ENCODE results near the gene TMC6. TPM values are rescaled to one million over a fixed set of nuclear protein-coding genes. Genes with fewer than 3 reads are reported as not detected.
A peak's percentile ranks its signal among the peaks of the same experiment; 100 is the strongest.
"Not testable (repeated sequence)": the region's sequence is repeated elsewhere in the genome, so short reads cannot be mapped to it uniquely, and the experiment has no call there.

The TMC6 gene
- total RNA-seq, 2 donors from 2014 or later: 609 to 822 TPM

DNA sequence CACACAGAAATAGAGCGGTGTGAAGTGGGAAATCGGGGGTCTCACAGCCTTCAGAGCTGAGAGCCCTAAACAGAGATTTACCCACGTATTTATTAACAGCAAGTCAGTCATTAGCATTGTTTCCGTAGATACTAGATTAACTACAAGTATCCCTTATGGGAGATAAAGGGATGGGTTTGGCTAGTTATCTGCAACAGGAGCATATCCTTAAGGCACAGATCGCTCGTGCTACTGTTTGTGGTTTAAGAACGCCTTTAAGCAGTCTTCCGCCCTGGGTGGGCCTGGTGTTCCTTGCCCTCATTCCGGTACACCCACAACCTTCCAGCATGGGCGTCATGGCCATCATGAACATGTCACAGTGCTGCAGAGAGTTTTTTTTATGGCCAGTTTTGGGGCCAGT, 27.0 kb downstream of the TMC6 start:
- Mint-ChIP-seq H3K27me3 (no peaks in the 10 kb centered on the region), H3K4me1 (peaks cover 6% of the 10 kb centered on the region), H3K4me3 (no peak overlapping the region), H3K27ac (no peak overlapping the region), H3K36me3 (ENCODE audit: low read depth) (no peaks in the 10 kb centered on the region)
- ATAC-seq (no peak), DNase-seq (no peak)
- no peaks in the 10 kb centered on the region for H3K9me3 ChIP-seq (ENCODE audit: control insufficient read depth, low read length, poor library complexity, severe bottlenecking)

DNA sequence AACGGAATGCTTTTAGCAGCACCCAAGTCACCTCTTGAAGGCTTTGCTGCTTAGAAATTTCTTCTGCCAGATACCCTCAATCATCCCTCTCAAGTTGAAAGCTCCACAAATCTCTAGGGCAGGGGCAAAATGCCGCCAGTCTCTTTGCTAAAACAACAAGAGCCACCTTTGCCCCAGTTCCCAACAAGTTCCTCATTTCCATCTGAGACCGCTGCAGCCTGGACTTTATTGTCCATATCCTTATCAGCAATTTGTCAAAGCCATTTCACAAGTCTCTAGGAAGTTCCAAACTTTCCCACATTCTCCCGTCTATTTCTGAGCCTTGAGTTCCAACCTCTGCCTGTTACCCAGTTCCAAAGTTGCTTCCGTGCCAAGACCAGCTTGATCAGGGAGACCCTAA, 27.4 kb downstream of the TMC6 start:
- Mint-ChIP-seq H3K27ac (peak overlapping the region; percentile 70), H3K36me3 (ENCODE audit: low read depth) (no peaks in the 10 kb centered on the region)

DNA sequence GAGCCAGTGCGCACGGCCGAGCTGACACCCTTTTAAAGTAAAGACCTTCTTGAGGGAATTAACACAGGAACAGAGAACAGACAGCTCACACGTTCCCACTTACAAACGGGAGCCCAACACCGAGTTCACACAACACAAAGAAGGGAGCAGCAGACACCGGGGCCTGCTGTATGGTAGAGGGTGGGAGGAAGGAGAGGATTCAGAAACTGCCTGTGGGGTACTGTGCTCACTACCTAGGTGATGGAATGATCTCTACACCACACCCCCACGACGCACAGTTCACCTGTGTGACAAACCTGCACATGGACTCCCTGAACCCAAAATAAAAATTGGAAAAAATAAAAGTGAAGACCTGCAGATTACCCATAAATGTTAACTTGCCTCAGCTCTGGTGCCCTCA, 32.5 kb downstream of the TMC6 start:
- no peak overlapping the region for H3K27ac Mint-ChIP-seq
- no peak overlapping the region for H3K4me3 Mint-ChIP-seq
- no peaks in the 10 kb centered on the region for H3K9me3 ChIP-seq (ENCODE audit: control insufficient read depth, low read length, poor library complexity, severe bottlenecking)
- peaks cover 4% of the 10 kb centered on the region for H3K4me1 Mint-ChIP-seq
- DNase-seq (no peak), ATAC-seq (no peak)
- H3K27me3 Mint-ChIP-seq: no peaks in the 10 kb centered on the region
- no peaks in the 10 kb centered on the region for H3K36me3 Mint-ChIP-seq (ENCODE audit: low read depth)

More for the DNA sequence above, 27.4 kb downstream of the TMC6 start:
- Mint-ChIP-seq H3K27me3 (no peaks in the 10 kb centered on the region), H3K4me3 (no peak overlapping the region), H3K4me1 (peaks cover 6% of the 10 kb centered on the region)
- DNase-seq (no peak), ATAC-seq (no peak)
- H3K9me3 ChIP-seq (ENCODE audit: control insufficient read depth, low read length, poor library complexity, severe bottlenecking): no peaks in the 10 kb centered on the region

DNA sequence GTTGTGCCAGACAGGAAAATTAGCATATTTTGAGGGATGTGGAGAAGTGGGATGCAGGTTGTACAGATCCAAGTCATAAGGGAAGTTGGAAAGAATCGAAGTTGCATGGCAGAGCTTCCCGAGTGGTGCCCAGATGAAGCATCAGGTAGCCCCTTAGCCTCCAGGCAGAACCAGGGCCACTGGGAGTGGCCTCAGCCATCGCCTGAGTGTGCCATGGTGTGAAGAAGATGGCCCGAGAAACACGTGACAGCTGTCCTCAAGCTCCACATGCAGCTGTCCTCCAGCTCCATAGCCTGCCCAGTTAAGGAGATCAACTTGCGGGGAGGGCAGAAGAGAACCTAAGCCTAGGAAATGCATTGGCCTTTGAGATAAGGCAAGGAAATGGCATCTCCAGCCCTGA, 33.5 kb downstream of the TMC6 start:
- no peaks in the 10 kb centered on the region for H3K9me3 ChIP-seq (ENCODE audit: control insufficient read depth, low read length, poor library complexity, severe bottlenecking)
- H3K4me1 Mint-ChIP-seq: peaks cover 3% of the 10 kb centered on the region
- no peak for ATAC-seq
- DNase-seq: no peak
- H3K4me3 Mint-ChIP-seq: no peak overlapping the region
- H3K27me3 Mint-ChIP-seq: no peaks in the 10 kb centered on the region
- H3K27ac Mint-ChIP-seq: peak overlapping the region; percentile 53
- no peaks in the 10 kb centered on the region for H3K36me3 Mint-ChIP-seq (ENCODE audit: low read depth)

DNA sequence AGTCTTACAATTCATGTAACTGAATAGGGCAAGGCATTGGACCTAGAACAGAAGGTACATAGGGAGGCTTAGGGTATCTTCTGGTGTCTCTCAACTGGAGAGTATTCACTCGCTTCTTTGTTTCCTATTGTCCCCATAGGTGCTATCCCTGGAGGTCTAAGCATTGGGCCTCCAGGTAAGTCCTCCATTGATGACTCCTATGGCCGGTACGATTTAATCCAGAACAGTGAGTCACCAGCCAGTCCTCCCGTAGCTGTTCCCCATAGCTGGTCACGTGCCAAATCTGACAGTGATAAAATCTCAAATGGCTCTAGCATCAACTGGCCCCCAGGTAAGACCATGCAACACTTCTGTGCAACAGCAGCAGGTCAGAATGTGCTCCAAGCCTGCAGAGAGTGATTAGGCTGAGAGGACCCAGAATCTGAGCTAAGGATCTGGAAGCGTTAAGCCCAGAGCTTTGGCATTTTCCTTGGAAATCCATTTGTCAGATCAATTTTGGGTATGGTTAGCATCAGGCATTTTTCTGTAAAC, 35.7 kb downstream of the TMC6 start:
- H3K9me3 ChIP-seq (ENCODE audit: control insufficient read depth, low read length, poor library complexity, severe bottlenecking): no peaks in the 10 kb centered on the region
- no peak overlapping the region for H3K4me3 Mint-ChIP-seq
- ATAC-seq (no peak), DNase-seq (no peak)
- H3K27me3 Mint-ChIP-seq: no peaks in the 10 kb centered on the region
- no peak overlapping the region for H3K27ac Mint-ChIP-seq
- H3K36me3 Mint-ChIP-seq (ENCODE audit: low read depth): no peaks in the 10 kb centered on the region
- H3K4me1 Mint-ChIP-seq: no peaks in the 10 kb centered on the region

DNA sequence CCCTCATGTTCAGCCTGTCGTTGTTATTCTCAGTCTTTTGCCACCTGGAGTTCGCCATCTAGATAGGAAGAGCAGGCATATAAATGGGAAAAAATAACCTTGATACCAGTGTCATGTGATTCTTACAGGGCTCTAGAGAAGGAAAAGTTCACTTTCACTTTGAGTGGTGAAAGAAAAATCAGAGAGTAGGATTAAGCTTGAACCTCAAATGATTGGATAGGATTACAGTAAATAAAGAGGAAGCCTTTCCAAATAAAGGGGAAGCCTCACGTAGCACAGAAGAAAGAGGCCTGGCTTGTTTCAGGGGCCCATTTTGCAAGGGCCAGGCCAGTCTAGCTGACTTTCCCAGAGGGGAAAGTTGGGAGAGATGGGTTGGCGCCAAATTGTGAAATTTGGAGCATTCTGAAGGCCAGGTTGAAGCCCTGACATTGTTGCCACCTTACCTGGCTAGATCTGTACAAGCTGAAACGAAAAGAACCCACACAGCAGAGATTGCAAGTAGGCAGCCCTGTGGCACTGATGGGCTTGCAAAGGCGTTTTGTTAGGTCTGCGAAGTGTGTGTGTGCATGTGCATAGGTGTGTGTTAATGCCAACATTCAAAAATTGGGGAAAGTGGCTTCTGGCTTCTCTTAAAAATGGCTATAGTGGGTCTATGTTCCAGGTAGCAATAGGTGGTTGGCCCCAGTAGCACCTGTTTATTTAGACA, 38.8 kb downstream of the TMC6 start:
- Mint-ChIP-seq H3K36me3 (ENCODE audit: low read depth) (no peaks in the 10 kb centered on the region), H3K4me3 (no peak overlapping the region), H3K27ac (peak overlapping the region; percentile 63), H3K27me3 (no peaks in the 10 kb centered on the region), H3K4me1 (peaks cover 2% of the 10 kb centered on the region)
- no peaks in the 10 kb centered on the region for H3K9me3 ChIP-seq (ENCODE audit: control insufficient read depth, low read length, poor library complexity, severe bottlenecking)
- DNase-seq: no peak
- ATAC-seq: no peak

DNA sequence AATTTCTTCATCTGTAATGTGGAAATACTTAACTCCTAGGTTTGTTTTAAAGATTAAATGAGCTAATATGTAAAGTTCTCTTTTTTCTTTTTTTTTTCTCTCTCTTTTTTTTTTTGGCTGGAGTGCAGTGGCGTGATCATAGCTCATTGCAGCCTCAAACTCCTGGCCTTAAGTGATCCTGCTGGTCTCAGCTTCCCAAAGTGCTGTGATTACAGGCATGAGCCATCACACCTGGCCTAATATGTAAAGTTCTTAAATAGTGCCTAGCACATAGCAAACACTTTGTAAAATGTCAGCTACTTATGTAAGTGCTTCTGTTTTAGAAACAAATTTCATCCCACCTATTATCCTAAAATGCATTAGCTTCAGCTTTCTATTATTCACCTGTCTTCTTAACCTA, 40.0 kb downstream of the TMC6 start:
- Mint-ChIP-seq H3K27me3 (no peaks in the 10 kb centered on the region), H3K27ac (peak overlapping the region; percentile 63), H3K4me3 (no peak overlapping the region), H3K36me3 (ENCODE audit: low read depth) (no peaks in the 10 kb centered on the region), H3K4me1 (peaks cover 2% of the 10 kb centered on the region)
- H3K9me3 ChIP-seq (ENCODE audit: control insufficient read depth, low read length, poor library complexity, severe bottlenecking): no peaks in the 10 kb centered on the region
- ATAC-seq (no peak), DNase-seq (no peak)

DNA sequence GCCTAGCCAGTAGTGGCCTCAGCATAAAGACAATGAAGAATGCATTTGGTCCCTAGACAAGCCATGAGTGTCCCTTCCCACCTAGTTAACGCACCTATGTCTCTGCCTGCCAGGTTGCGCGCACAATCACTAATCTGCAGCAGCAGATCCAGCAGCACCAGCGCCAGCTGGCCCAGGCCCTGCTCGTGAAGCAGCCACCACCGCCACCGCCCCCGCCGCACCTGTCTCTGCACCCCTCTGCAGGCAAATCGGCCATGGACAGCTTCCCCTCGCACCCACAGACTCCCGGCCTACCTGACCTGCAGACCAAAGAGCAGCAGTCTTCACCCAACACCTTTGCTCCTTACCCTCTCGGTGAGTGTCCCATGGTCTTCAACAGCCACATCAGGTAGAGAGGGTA, 41.8 kb downstream of the TMC6 start:
- ATAC-seq: no peak
- H3K27ac Mint-ChIP-seq: no peak overlapping the region
- no peaks in the 10 kb centered on the region for H3K36me3 Mint-ChIP-seq (ENCODE audit: low read depth)
- no peak for DNase-seq
- H3K9me3 ChIP-seq (ENCODE audit: control insufficient read depth, low read length, poor library complexity, severe bottlenecking): no peaks in the 10 kb centered on the region
- no peak overlapping the region for H3K4me3 Mint-ChIP-seq
- H3K27me3 Mint-ChIP-seq: no peaks in the 10 kb centered on the region
- peaks cover 2% of the 10 kb centered on the region for H3K4me1 Mint-ChIP-seq

DNA sequence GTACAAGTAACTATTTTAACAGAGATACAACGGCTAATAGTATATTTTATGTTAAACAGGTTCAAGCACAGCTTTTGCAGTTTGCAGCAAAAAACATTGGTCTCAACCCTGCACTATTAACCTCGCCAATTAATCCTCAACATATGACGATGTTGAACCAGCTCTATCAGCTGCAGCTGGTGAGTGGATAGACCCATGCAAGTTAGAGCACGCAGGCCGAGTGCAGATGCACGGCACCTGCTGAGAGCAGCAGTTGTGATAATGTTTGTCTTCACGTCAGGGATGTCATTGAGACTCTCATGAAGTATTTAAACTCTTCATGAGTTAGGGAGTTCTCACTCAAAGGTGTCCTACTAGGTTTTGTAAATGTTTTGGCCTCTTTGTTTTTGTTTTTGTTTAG, 45.6 kb downstream of the TMC6 start:
- no peak overlapping the region for H3K4me3 Mint-ChIP-seq
- H3K27me3 Mint-ChIP-seq: no peaks in the 10 kb centered on the region
- peaks cover 2% of the 10 kb centered on the region for H3K4me1 Mint-ChIP-seq
- no peak overlapping the region for H3K27ac Mint-ChIP-seq
- ATAC-seq (no peak), DNase-seq (no peak)
- no peaks in the 10 kb centered on the region for H3K36me3 Mint-ChIP-seq (ENCODE audit: low read depth)
- H3K9me3 ChIP-seq (ENCODE audit: control insufficient read depth, low read length, poor library complexity, severe bottlenecking): no peaks in the 10 kb centered on the region

DNA sequence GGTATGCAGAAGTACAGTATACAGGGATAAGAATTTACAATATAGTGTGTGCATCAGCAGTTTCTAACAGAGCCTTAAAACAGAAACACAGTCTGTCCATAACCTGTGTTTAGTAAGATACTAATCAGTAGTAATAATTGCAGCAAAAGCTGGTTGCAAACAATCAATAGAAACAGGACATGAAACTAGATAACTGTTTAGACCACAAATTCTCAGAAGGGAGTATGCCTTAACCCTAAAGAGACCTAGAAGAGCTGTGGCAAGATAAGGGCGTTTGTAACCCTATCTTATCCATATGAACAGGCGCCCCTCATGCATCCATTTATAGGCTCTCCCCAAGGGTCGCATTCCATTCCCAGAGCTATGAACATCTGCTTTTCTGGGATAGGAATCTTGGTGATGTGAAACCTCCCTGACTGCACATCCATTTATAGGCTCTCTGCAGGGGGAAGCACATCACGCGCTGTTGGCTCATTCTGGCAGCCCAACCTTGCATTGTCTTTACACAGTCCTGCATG, 46.1 kb downstream of the TMC6 start:
- DNase-seq; H3K4me1 Mint-ChIP-seq; H3K36me3 Mint-ChIP-seq (ENCODE audit: low read depth); H3K9me3 ChIP-seq (ENCODE audit: control insufficient read depth, low read length, poor library complexity, severe bottlenecking); H3K4me3 Mint-ChIP-seq; H3K27me3 Mint-ChIP-seq; ATAC-seq: not testable (repeated sequence)
- H3K27ac Mint-ChIP-seq: peak overlapping the region; percentile 67

DNA sequence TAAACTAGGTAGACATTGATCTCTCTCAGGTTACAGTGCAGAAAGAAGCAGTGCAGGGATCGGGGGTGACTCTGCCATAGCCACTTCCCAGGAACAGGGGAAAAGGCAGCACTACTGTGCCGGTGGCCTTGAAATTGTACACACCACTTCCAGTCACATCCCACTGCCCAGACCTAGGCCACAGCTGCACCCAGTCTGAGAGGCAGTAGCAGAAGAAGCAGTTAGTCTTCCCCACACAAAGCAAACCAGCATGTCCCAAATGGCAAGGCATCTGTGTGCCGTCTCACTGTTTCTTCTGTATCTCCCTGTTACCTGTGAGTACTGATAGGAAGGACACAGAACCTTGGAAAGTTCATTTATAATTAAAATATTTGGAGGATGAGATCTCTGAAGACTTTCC, 47.0 kb downstream of the TMC6 start:
- no peaks in the 10 kb centered on the region for H3K9me3 ChIP-seq (ENCODE audit: control insufficient read depth, low read length, poor library complexity, severe bottlenecking)
- Mint-ChIP-seq H3K27me3 (no peaks in the 10 kb centered on the region), H3K4me3 (no peak overlapping the region), H3K36me3 (ENCODE audit: low read depth) (peaks cover 3% of the 10 kb centered on the region), H3K4me1 (peaks cover 2% of the 10 kb centered on the region), H3K27ac (peak overlapping the region; percentile 67)
- DNase-seq (no peak), ATAC-seq (no peak)

DNA sequence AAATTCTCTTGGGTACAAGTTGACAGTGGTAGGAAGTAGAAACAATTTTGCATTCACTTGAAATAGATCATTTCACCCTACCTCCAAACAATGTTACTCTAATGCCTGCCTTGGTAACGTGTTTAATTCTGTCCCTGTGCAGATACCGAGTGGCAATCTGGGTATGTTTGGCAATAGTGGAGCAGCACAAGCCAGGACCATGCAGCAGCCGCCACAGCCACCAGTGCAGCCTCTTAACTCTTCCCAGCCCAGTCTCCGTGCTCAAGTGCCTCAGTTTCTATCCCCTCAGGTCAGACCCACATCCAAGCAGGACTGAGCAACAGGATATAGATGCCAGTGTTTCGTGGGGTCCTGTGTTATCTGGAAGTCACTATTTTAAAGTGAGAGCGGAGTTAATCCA, 49.3 kb downstream of the TMC6 start:
- Mint-ChIP-seq H3K36me3 (ENCODE audit: low read depth) (peaks cover 6% of the 10 kb centered on the region), H3K4me1 (no peaks in the 10 kb centered on the region), H3K27ac (no peak overlapping the region), H3K27me3 (no peaks in the 10 kb centered on the region), H3K4me3 (no peak overlapping the region)
- DNase-seq: no peak
- H3K9me3 ChIP-seq (ENCODE audit: control insufficient read depth, low read length, poor library complexity, severe bottlenecking): no peaks in the 10 kb centered on the region
- ATAC-seq: no peak

DNA sequence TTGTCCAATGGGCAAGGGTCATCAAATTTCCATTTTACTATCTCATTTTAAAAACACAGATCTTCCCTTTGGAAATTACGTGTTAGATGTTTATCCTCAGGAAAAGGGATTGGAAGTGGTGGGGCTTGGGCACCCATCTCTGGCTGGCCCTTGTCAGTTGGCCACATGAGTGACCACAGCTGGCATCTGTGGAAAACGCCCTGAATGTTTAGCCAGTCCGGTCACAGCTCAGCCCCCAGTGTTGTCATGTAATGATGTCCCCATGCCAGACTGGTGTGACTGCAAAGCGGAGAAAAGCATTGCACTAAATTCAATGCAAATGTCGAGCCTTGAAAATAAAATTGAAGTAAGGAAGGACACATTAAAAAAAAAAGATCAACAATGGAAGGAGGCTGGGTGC, 53.0 kb downstream of the TMC6 start:
- H3K36me3 Mint-ChIP-seq (ENCODE audit: low read depth): peaks cover 6% of the 10 kb centered on the region
- H3K9me3 ChIP-seq (ENCODE audit: control insufficient read depth, low read length, poor library complexity, severe bottlenecking): no peaks in the 10 kb centered on the region
- DNase-seq (no peak), ATAC-seq (no peak)
- no peaks in the 10 kb centered on the region for H3K27me3 Mint-ChIP-seq
- H3K4me3 Mint-ChIP-seq: no peak overlapping the region
- no peaks in the 10 kb centered on the region for H3K4me1 Mint-ChIP-seq
- H3K27ac Mint-ChIP-seq: no peak overlapping the region

DNA sequence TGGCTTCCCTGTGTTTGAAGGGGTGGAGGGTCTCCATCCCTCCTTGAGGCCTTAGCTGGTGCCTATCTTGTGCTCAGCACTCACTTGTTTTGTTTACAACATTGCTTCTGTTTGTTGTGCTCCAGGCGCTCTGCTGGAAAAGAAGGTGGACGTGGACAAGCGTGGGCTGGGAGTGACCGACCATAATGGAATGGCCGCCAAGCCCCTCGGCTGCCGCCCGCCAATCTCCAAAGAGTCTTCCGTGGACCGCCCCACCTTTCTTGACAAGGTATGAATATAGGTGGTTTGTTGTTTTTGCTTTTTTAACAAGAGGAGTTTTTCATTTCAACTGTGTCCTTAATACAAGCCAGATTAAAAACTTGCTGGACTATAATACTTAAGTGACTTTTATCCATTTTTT, 53.5 kb downstream of the TMC6 start:
- no peak for ATAC-seq
- peaks cover 6% of the 10 kb centered on the region for H3K36me3 Mint-ChIP-seq (ENCODE audit: low read depth)
- H3K4me1 Mint-ChIP-seq: no peaks in the 10 kb centered on the region
- no peak overlapping the region for H3K27ac Mint-ChIP-seq
- no peaks in the 10 kb centered on the region for H3K9me3 ChIP-seq (ENCODE audit: control insufficient read depth, low read length, poor library complexity, severe bottlenecking)
- no peak overlapping the region for H3K4me3 Mint-ChIP-seq
- H3K27me3 Mint-ChIP-seq: no peaks in the 10 kb centered on the region
- DNase-seq: no peak

All from T-helper 17 cell (primary cell).